Osteocyte (in vitro differentiated cells): Measurements from ENCODE around the gene AKAP13. TPM values are rescaled to one million over a fixed set of nuclear protein-coding genes. Genes with fewer than 3 reads are reported as not detected.
A peak's percentile ranks its signal among the peaks of the same experiment; 100 is the strongest.

Source experiments
- DNase-seq: peaks from one replicate; pipeline ENCODE4 v3.0.0; 2021; ENCODE audit warnings: mixed read lengths; ENCODE audit not compliant: unreplicated experiment; ENCODE audit errors: extremely low spot score
- H3K27ac Mint-ChIP-seq: one replicate; pipeline ENCODE4 v1.8.0; 2021; ENCODE audit warnings: mild to moderate bottlenecking, mixed read lengths; ENCODE audit not compliant: unreplicated experiment
- H3K27me3 Mint-ChIP-seq: one replicate; pipeline ENCODE4 v1.8.0; 2021; ENCODE audit warnings: mixed read lengths; ENCODE audit not compliant: unreplicated experiment
- H3K36me3 Mint-ChIP-seq: one replicate; pipeline ENCODE4 v1.8.0; 2021; ENCODE audit warnings: mixed read lengths; ENCODE audit not compliant: unreplicated experiment
- H3K4me1 Mint-ChIP-seq: one replicate; pipeline ENCODE4 v1.8.0; 2021; ENCODE audit warnings: mixed read lengths; ENCODE audit not compliant: unreplicated experiment
- H3K4me3 Mint-ChIP-seq: one replicate; pipeline ENCODE4 v1.8.0; 2021; ENCODE audit warnings: mild to moderate bottlenecking, moderate library complexity, mixed read lengths; ENCODE audit not compliant: unreplicated experiment
- H3K9me3 Mint-ChIP-seq: one replicate; pipeline ENCODE4 v1.8.0; 2021; ENCODE audit warnings: mixed read lengths; ENCODE audit not compliant: unreplicated experiment
- CTCF ChIP-seq: fragments of 200-600 bp; sonication (generic); IDR thresholded peaks from 2 replicates; pipeline ENCODE4 v1.5.0; 2021; ENCODE audit warnings: antibody characterized with exemption, mild to moderate bottlenecking, moderate library complexity
- long read RNA-seq: library from polyadenylated mRNA; unstranded; transcript quantifications from one replicate; pipeline ENCODE4 v2.0.0, GENCODE V29; 2021
- total RNA-seq: library from RNA; stranded (reverse); gene quantifications from 2 replicates; pipeline ENCODE4 v1.2.1, GENCODE V29; 2021

AKAP13 gene
- 146 and 161 TPM in 2 replicates for total RNA-seq
- long read RNA-seq, full-length matches to known transcripts = 1 of 253 reads
- long read RNA-seq, partial matches to known transcripts = 147 of 253 reads
- long read RNA-seq, other reads (novel, unspliced or antisense) = 105 of 253 reads

GRCh38 chr15:85380217-85380811 is at the start of gene AKAP13:
Gene AKAP13 (plus strand): TSS chr15:85380603. CDS start chr15:85485721, 105,118 bp downstream.
- Mint-ChIP-seq H3K27ac (peak within 1 kb of the TSS; percentile 95), H3K4me3 (peak within 1 kb of the TSS; percentile 93), H3K4me1 (peaks cover 41% of the 10 kb centered on the region), H3K9me3 (no peaks in the 10 kb centered on the region), H3K27me3 (no peaks in the 10 kb centered on the region), H3K36me3 (no peaks in the 10 kb centered on the region)
- no peak for TF ChIP-seq CTCF
- peak; percentile 98 for DNase-seq

- H3K4me3 Mint-ChIP-seq = peak overlapping the region; percentile 91
- H3K9me3 Mint-ChIP-seq = peaks cover 4% of the 10 kb centered on the region
- TF ChIP-seq CTCF = peak; percentile 89
- DNase-seq = peak; percentile 94
- H3K4me1 Mint-ChIP-seq = peaks cover 73% of the 10 kb centered on the region
- no peaks in the 10 kb centered on the region for H3K36me3 Mint-ChIP-seq
- H3K27me3 Mint-ChIP-seq = no peaks in the 10 kb centered on the region
- peak overlapping the region; percentile 98 for H3K27ac Mint-ChIP-seq
Measured at GRCh38 chr15:85330901-85331588, 49.4 kb upstream of the AKAP13 start.

GRCh38 chr15:85331655-85332285 is 48.6 kb upstream of the AKAP13 start:
- DNase-seq = peak; percentile 63
- TF ChIP-seq CTCF = no peak
- Mint-ChIP-seq H3K36me3 (no peaks in the 10 kb centered on the region), H3K27ac (peak overlapping the region; percentile 98), H3K4me1 (peaks cover 72% of the 10 kb centered on the region), H3K9me3 (peaks cover 4% of the 10 kb centered on the region), H3K27me3 (no peaks in the 10 kb centered on the region), H3K4me3 (peak overlapping the region; percentile 40)

GRCh38 chr15:85333132-85333831 is 47.1 kb upstream of the AKAP13 start:
- peak; percentile 4 for DNase-seq
- no peak for TF ChIP-seq CTCF
- H3K27ac Mint-ChIP-seq = peak overlapping the region; percentile 98

More at GRCh38 chr15:85333132-85333831, 47.1 kb upstream of the AKAP13 start:
- peaks cover 76% of the 10 kb centered on the region for H3K4me1 Mint-ChIP-seq
- no peaks in the 10 kb centered on the region for H3K36me3 Mint-ChIP-seq
- no peak overlapping the region for H3K4me3 Mint-ChIP-seq
- H3K27me3 Mint-ChIP-seq = no peaks in the 10 kb centered on the region
- H3K9me3 Mint-ChIP-seq = peaks cover 4% of the 10 kb centered on the region
